Uterus (tissue), 2 donors: ENCODE measurements around the gene MBLAC2.

Experiments
- CTCF ChIP-seq, 4 experiments: fragments of 200-600 bp in 2 of 4; fragments of 450-650 bp in 2 of 4; sonication (generic) in 2 of 4; IDR thresholded peaks; one replicate each; pipeline ENCODE4 v1.5.1; 2016 to 2019; ENCODE audit warnings: antibody characterized with exemption in 4 of 4, mild to moderate bottlenecking in 2 of 4, moderate library complexity in 1 of 4
- POLR2A ChIP-seq, 2 donors: fragments of 450-650 bp; IDR thresholded peaks; one replicate each; pipeline ENCODE4 v1.6.1; 2016; ENCODE audit warnings: antibody characterized with exemption in 2 of 2, mild to moderate bottlenecking in 1 of 2, moderate library complexity in 1 of 2

GRCh38 chr5:90476391-90476790, 1.8 kb upstream of the MBLAC2 start:
- no peak for TF ChIP-seq CTCF (IDR thresholded peaks at IDR 0.05)
- no peak for TF ChIP-seq POLR2A (IDR thresholded peaks at IDR 0.05)
